ENCODE results near the gene POLR3H.
"Not testable (repeated sequence)": the region's sequence is repeated elsewhere in the genome, so short reads cannot be mapped to it uniquely, and the experiment has no call there.

The POLR3H gene

GRCh38 chr22:41558241-41558630, 14.0 kb upstream of the POLR3H start:
- H3K36me3 ChIP-seq (replicated peaks); H3K27me3 ChIP-seq (ENCODE audit: low read depth); H3K9me3 ChIP-seq; DNase-seq (ENCODE audit: low spot score in 2 of 2); H3K4me3 ChIP-seq; H3K4me1 ChIP-seq; in situ Hi-C loops (cut with MboI; ENCODE audit: low sequenced_read_pairs): not testable (repeated sequence)

DNA sequence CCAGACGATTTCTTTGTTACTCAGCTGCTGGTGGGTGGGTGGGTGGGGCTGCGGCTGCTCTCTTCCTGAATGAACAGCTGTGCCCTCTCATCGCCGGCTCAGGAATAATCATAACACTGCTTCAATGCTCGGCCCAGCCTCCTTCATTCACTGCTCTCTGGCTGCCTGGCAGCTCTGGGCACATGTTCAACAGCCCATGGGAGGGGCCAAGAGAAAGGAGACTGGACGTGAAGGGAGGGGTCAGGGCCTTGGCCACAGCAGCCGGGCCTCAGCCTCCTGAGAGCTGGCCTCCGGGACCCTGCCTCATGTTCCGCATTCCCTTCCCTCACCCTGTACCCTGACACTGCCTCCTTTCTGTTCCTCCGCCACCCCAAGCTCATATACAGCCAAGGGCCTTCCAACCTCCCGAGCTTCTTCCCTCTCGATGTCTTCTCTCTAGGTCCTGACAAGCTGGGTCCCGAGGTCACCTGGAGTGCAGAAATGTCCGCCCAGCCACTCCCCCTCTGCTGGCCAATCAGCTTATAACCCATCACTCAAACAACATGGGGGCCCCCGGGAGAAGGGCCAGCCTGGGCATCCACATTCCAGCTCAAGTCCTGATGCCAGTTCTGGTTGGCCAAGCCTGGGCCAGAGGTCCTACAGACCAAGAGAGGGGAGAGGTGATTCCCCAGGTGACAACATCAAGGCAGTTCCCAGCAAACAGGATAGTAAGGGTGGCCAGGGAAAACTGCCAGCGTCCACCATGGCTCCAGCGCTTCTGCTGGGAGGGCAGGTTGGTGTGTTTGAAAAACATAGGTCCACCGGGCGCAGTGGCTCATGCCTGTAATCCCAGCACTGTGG, 13.4 kb upstream of the POLR3H start:
- in situ Hi-C loops (cut with MboI; ENCODE audit: low sequenced_read_pairs): no loop called here
- peak in 1 of 2 experiments; percentile 47 for DNase-seq (ENCODE audit: low spot score in 2 of 2)
- no peak overlapping the region for H3K4me3 ChIP-seq
- 0 out of 2 replicates have a peak, but pooled peaks cover 3% of the 10 kb centered on the region for H3K4me1 ChIP-seq
- H3K27me3 ChIP-seq (ENCODE audit: low read depth): 0 out of 2 replicates have a peak, but pooled peaks cover 3% of the 10 kb centered on the region
- no peaks in the 10 kb centered on the region for H3K9me3 ChIP-seq
- no peaks in the 10 kb centered on the region for H3K36me3 ChIP-seq (replicated peaks)

DNA sequence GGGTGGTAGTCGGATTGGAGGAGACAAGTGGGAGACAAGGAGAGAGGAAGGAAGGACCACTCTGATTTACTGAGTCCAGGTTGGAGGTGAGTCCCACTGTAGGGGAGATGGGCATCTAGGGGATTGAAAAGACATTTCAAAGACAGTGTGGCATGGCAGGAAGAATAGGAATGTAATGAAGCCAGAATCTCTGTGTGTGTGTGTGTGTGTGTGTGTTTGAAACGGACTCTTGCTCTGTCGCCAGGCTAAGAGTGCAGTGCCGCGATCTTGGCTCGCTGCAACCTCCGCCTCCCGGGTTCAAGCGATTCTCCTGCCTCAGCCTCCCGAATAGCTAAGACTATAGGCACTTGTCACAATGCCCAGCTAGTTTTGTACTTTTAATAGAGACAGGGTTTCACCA, 12.3 kb upstream of the POLR3H start:
- no peak for DNase-seq (ENCODE audit: low spot score in 2 of 2)
- Histone ChIP-seq H3K4me3 (no peak overlapping the region), H3K9me3 (no peaks in the 10 kb centered on the region), H3K36me3 (replicated peaks) (no peaks in the 10 kb centered on the region), H3K27me3 (ENCODE audit: low read depth) (0 out of 2 replicates have a peak, but pooled peaks cover 3% of the 10 kb centered on the region), H3K4me1 (0 out of 2 replicates have a peak, but pooled peaks cover 3% of the 10 kb centered on the region)
- in situ Hi-C loops (cut with MboI; ENCODE audit: low sequenced_read_pairs): no loop called here

DNA sequence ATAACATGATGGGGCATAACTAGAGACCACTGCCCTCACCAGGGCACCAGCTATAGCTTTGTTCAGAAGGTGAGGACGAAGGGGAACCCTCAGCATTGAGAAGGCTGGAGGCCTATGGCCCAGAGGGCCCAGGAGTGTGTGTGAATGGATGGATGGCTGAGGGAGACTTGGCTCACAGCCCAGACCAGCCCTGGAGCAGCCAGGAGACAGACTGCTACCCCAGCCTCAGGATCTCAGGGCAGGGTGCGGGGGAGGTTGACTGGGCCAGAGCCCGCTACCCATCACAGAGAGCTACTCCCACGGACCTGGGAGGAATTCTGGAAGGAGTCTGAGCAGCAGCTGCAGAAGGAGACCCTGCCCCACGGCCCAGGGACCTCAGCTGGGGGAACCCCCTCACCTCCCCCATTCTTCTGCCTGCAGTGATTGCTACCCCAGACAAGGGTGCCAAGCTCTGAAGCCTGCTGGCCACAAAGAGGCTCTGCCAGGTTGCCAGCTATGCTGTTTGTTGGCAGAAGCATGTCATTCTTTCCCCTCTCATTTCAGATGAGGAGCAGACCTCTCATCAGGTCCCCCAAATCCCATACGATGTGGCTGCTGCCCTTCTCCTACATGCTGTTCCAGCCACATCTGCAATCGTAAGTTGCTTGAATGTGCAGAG, 11.2 kb upstream of the POLR3H start:
- Histone ChIP-seq H3K27me3 (ENCODE audit: low read depth) (no peaks in the 10 kb centered on the region), H3K4me3 (no peak overlapping the region), H3K4me1 (0 out of 2 replicates have a peak, but pooled peaks cover 3% of the 10 kb centered on the region), H3K9me3 (no peaks in the 10 kb centered on the region), H3K36me3 (replicated peaks) (no peaks in the 10 kb centered on the region)
- in situ Hi-C loops (cut with MboI; ENCODE audit: low sequenced_read_pairs): no loop called here
- no peak for DNase-seq (ENCODE audit: low spot score in 2 of 2)

GRCh38 chr22:41551877-41552582, 7.8 kb upstream of the POLR3H start:
- Histone ChIP-seq H3K4me3 (no peak overlapping the region), H3K9me3 (no peaks in the 10 kb centered on the region), H3K36me3 (replicated peaks) (no peaks in the 10 kb centered on the region), H3K27me3 (ENCODE audit: low read depth) (no peaks in the 10 kb centered on the region), H3K4me1 (no peaks in the 10 kb centered on the region)
- in situ Hi-C loops (cut with MboI; ENCODE audit: low sequenced_read_pairs): no loop called here
- DNase-seq (ENCODE audit: low spot score in 2 of 2): no peak

GRCh38 chr22:41550952-41551491, 6.8 kb upstream of the POLR3H start:
- in situ Hi-C loops (cut with MboI; ENCODE audit: low sequenced_read_pairs): no loop called here

DNA sequence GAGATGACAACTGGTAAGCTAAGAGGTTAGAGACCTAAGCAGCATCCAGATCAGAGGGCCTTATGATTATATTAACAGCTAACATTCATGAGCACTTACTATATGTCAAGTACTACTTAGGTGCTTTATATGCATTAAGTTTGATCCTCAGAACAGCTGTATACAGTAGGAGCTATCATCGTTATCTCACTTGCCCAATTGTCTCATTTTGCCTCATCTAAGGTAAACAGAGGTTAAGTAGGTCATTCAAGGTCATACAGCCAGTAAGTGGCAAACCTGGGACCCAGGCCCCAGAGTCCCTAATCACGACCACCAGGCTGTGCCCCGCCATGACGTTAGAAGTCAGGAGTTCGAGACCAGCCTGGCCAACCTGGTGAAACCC, 4.6 kb upstream of the POLR3H start:
- no peaks in the 10 kb centered on the region for H3K27me3 ChIP-seq (ENCODE audit: low read depth)
- no peak for DNase-seq (ENCODE audit: low spot score in 2 of 2)
- H3K9me3 ChIP-seq: no peaks in the 10 kb centered on the region
- H3K4me3 ChIP-seq: no peak overlapping the region
- in situ Hi-C loops (cut with MboI; ENCODE audit: low sequenced_read_pairs): no loop called here
- peaks cover 3% of the 10 kb centered on the region for H3K36me3 ChIP-seq (replicated peaks)
- no peaks in the 10 kb centered on the region; the same call in 1 of the 2 replicates for H3K4me1 ChIP-seq

More at GRCh38 chr22:41550952-41551491, 6.8 kb upstream of the POLR3H start:
- Histone ChIP-seq H3K27me3 (ENCODE audit: low read depth) (no peaks in the 10 kb centered on the region), H3K4me1 (no peaks in the 10 kb centered on the region), H3K4me3 (no peak overlapping the region), H3K9me3 (no peaks in the 10 kb centered on the region), H3K36me3 (replicated peaks) (no peaks in the 10 kb centered on the region)
- no peak for DNase-seq (ENCODE audit: low spot score in 2 of 2)

DNA sequence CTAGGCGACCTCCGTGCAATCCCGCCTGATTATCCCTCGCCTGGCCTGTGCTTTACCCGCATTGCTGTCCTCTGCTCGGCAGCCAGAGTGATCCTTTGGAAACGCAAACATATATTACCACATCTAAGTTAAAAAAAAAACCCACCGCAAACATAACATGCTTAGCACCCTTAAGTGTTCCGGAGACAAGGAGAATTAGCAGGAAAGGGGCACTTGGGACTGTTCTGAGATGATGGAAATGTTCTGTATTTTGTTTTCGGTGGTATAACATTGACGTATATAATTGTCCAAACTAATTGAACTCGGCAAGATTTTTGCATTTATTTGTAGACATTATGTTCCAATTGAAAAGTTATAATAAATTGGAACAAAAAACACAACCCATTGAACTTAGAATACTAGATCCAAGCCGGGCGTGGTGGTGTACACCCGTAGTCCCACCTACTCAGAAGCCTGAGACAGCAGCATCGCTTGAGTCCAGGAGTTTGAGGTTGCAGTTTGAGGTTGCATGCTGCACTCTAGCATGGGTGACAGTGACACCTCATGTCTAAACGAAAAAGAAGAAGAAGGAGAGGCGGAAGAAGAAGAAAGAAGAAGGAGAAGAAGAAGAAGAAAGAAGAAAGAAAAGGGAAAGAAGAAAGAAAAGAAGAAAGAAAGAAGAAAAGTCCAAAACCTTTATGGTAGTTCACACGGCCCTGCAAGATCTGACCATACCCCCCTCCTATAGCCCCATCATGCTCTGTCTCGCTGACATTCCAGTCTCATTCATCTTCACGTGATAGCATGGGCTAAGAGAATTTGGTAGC, 604 bp upstream of the POLR3H start:
- Histone ChIP-seq H3K4me3 (peak overlapping the region; percentile 96), H3K27me3 (ENCODE audit: low read depth) (no peaks in the 10 kb centered on the region), H3K4me1 (peaks cover 10% of the 10 kb centered on the region), H3K9me3 (no peaks in the 10 kb centered on the region), H3K36me3 (replicated peaks) (peaks cover 14% of the 10 kb centered on the region)
- no peak for DNase-seq (ENCODE audit: low spot score in 2 of 2)
- in situ Hi-C loops (cut with MboI; ENCODE audit: low sequenced_read_pairs): no loop called here

GRCh38 chr22:41542224-41542623, 2.0 kb downstream of the POLR3H start:
- Histone ChIP-seq H3K4me3 (peak overlapping the region; percentile 96), H3K4me1 (peaks cover 10% of the 10 kb centered on the region), H3K27me3 (ENCODE audit: low read depth) (no peaks in the 10 kb centered on the region), H3K36me3 (replicated peaks) (peaks cover 31% of the 10 kb centered on the region), H3K9me3 (no peaks in the 10 kb centered on the region)
- DNase-seq (ENCODE audit: low spot score in 2 of 2): no peak
- in situ Hi-C loops (cut with MboI; ENCODE audit: low sequenced_read_pairs): no loop called here

DNA sequence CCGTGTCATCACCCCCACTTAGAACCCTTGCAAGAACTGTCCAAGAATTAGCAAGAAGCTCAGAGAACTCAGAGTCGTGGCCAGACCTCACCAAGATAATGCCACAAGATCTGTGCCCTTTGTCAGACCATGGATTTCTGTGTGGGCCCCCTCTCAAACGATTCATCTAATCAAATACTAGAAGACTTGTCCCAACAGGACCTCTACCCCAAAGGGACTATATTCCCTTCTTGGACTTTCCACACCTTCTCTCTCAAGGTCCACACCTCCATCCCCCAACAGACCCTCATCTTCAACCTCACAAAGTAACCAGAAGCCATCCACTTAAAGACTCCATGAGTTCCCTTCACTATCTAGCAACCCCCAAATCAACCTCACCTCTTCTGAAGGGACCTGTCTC, 2.8 kb downstream of the POLR3H start:
- no peak overlapping the region for H3K4me3 ChIP-seq
- H3K36me3 ChIP-seq (replicated peaks): peaks cover 32% of the 10 kb centered on the region
- H3K4me1 ChIP-seq: peaks cover 10% of the 10 kb centered on the region
- no peaks in the 10 kb centered on the region for H3K9me3 ChIP-seq
- in situ Hi-C loops (cut with MboI; ENCODE audit: low sequenced_read_pairs): no loop called here
- no peak for DNase-seq (ENCODE audit: low spot score in 2 of 2)
- H3K27me3 ChIP-seq (ENCODE audit: low read depth): no peaks in the 10 kb centered on the region

DNA sequence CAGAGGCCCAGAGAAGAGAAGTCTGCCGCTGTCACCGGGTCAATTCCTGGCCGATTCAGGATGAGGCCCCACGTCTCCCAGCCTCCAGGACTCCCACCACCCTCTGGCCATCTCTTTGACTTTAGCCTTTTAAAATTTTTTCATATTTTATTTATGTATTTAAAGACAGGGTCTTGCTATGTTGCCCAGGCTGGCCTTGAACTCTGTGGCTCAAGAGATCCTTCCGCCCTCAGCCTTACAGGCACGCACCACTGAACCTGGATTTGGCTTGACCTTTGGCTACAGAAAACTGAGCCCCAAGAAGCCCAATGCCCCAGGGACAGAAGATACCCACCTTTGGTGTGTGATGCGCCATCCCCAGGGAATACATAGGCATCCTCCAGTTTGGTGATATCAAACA, 3.9 kb downstream of the POLR3H start:
- in situ Hi-C loops (cut with MboI; ENCODE audit: low sequenced_read_pairs): no loop called here
- peaks cover 36% of the 10 kb centered on the region for H3K36me3 ChIP-seq (replicated peaks)
- no peak for DNase-seq (ENCODE audit: low spot score in 2 of 2)
- peaks cover 10% of the 10 kb centered on the region for H3K4me1 ChIP-seq
- H3K9me3 ChIP-seq: no peaks in the 10 kb centered on the region
- no peaks in the 10 kb centered on the region for H3K27me3 ChIP-seq (ENCODE audit: low read depth)
- no peak overlapping the region for H3K4me3 ChIP-seq

DNA sequence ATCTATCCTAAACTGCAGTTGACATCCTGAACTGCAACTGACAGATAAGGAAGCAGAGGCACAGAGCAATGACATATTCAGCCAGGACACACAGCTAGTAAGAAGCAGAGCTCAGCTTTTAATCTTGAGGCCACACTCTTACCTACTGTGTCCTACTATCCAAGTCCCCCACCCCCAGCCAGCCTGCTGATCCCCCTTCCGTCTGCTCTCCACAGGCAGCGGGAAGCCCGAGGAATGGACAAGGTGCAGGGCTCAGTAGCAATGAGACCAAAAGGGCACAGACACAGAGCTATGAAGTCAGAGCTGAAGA, 4.3 kb downstream of the POLR3H start:
- in situ Hi-C loops (cut with MboI; ENCODE audit: low sequenced_read_pairs): no loop called here
- peaks cover 10% of the 10 kb centered on the region for H3K4me1 ChIP-seq
- no peaks in the 10 kb centered on the region for H3K9me3 ChIP-seq
- H3K27me3 ChIP-seq (ENCODE audit: low read depth): no peaks in the 10 kb centered on the region
- no peak for DNase-seq (ENCODE audit: low spot score in 2 of 2)
- peaks cover 38% of the 10 kb centered on the region for H3K36me3 ChIP-seq (replicated peaks)
- no peak overlapping the region for H3K4me3 ChIP-seq
